ENCODE data around the gene ATP1B2.

- TF ChIP-seq, protein P1, sequence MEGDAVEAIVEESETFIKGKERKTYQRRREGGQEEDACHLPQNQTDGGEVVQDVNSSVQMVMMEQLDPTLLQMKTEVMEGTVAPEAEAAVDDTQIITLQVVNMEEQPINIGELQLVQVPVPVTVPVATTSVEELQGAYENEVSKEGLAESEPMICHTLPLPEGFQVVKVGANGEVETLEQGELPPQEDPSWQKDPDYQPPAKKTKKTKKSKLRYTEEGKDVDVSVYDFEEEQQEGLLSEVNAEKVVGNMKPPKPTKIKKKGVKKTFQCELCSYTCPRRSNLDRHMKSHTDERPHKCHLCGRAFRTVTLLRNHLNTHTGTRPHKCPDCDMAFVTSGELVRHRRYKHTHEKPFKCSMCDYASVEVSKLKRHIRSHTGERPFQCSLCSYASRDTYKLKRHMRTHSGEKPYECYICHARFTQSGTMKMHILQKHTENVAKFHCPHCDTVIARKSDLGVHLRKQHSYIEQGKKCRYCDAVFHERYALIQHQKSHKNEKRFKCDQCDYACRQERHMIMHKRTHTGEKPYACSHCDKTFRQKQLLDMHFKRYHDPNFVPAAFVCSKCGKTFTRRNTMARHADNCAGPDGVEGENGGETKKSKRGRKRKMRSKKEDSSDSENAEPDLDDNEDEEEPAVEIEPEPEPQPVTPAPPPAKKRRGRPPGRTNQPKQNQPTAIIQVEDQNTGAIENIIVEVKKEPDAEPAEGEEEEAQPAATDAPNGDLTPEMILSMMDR (IDR thresholded peaks at IDR 0.05) = peak in 4 of 6 experiments; percentile 8 to 41 (median 15)
- TF ChIP-seq POLR2A (IDR thresholded peaks at IDR 0.05) = no peak
These were observed 16.3 kb upstream of the ATP1B2 start for GRCh38 chr17:7634384-7634783.
